HG03520 (cell line): ENCODE data around the gene AMBRA1.
"Not testable (repeated sequence)": the region's sequence is repeated elsewhere in the genome, so short reads cannot be mapped to it uniquely, and the experiment has no call there.

Experiments used
- ATAC-seq: cut with Tn5 transposase; IDR thresholded peaks from one replicate; pipeline ENCODE4 v1.9.1; 2021; ENCODE audit warnings: mild to moderate bottlenecking, moderate library complexity; ENCODE audit not compliant: unreplicated experiment

AMBRA1 gene

GRCh38 chr11:46386005-46386578, 207.7 kb downstream of the AMBRA1 start:
- ATAC-seq: no peak

- ATAC-seq: no peak
Measured at GRCh38 chr11:46385169-46386004, 208.4 kb downstream of the AMBRA1 start.

DNA sequence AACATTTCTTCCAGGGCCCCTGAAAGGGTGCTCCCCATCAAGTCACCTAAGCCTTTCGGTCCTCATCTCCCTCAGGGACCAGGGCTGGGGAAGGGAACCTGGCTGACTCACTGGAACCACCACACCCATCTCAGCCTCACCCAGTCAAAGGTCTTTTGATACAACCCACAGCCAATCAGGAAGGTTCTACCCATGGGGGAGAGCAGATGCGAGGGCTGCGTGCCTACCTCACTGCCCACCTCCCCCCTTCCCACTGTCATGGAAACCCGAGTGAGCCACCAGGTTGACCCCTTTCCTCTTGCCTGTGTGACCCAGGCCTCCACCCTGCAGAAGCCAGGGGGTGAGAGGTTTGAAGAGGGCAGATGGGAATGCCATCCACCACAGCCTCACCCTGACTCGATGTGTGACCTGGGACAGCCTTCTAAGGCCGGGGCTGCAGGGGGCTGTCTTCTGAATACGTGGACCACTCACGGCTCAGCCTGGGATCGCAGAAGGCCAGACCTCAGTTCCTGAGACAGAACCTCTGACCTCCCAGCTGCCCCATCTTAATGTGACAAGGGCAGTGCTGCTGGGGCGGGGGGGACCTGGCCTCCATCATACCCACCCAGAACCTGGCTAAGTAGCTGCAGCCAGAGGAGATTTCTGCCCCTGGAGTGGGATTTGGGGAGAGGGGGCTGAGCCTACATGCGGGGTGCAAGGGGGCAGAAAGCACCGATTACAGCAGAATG, 209.7 kb downstream of the AMBRA1 start:
- ATAC-seq: no peak

DNA sequence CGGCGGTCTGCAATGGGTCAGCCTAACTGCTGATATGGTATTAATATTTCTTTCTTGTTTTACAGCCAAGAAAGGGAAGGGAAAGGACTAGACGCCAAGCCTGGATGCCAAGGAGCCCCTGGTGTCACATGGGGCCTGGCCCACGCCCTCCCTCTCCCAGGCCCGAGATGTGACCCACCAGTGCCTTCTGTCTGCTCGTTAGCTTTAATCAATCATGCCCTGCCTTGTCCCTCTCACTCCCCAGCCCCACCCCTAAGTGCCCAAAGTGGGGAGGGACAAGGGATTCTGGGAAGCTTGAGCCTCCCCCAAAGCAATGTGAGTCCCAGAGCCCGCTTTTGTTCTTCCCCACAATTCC, 210.4 kb downstream of the AMBRA1 start:
- no peak for ATAC-seq

DNA sequence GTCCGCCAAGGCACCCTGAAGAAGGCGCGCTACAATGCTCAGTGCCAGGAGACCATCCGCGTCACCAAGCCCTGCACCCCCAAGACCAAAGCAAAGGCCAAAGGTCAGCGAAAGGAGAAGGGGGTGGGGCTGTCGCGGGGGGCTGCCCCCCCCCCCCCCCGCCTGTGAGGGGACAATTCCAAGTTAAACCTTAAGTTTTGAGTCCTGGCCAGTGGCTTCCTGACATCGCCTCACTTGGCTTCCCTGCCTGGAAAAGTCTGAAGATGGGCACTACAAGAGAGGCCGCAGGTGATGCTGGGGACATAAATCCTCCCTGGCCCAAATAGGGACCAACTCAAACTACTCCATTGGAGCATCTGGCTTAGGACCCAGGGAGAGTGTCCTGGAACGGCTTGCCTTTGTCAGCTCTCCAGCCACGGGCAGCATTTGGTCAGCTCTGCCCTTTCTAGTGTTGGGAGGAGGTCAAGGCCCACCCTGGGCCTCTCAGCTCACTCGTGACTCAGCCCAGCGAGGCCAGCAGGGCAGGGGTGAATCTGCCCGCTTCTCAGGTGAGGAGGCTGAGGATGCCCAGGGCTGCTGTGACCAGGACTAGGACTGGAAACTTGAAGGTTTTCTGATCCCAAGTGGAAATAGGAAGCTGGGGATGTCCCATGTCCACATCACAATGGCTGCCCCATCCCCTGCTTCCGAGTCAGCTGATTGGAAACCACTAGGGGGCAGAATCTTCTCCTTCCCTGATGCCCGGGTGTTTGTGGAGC, 211.0 kb downstream of the AMBRA1 start:
- no peak for ATAC-seq

- ATAC-seq: no peak
Measured at GRCh38 chr11:46381819-46382645, 211.8 kb downstream of the AMBRA1 start.

GRCh38 chr11:46381048-46381818, 212.6 kb downstream of the AMBRA1 start, which contains the start of gene MDK:
Gene MDK, plus strand, starts transcription at chr11:46381669. Its CDS starts 389 bp downstream, at chr11:46382058.
- ATAC-seq: no peak

DNA sequence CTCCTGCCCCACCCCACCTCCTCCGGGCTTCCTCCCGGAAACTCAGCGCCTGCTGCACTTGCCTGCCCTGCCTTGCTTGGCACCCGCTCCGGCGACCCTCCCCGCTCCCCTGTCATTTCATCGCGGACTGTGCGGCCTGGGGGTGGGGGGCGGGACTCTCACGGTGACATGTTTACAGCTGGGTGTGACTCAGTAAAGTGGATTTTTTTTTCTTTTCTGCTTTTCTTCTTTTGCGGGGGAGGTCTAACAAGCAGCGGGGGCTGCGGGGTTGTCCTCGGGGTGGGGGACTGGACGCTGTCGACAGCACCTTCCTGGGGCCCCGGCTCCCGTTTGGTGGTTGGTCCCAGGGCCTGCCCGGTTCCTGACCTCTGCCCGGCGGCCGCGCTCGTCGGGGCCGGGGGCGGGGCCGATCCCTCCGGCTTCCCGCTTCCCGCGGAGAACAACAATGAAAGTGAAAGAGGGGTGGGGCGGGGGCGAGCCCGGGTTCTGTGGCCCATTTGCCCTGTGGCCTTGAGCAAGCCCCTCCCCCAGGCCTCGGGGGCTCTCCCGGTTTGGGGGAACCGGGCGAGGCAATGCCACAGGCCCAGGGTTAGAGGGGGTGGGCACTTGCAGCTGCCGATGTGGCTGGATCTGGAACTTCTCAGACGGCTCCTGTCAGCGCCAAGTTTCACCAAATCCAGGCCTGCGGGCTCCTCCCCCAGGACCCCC, 213.3 kb downstream of the AMBRA1 start:
- ATAC-seq: no peak

DNA sequence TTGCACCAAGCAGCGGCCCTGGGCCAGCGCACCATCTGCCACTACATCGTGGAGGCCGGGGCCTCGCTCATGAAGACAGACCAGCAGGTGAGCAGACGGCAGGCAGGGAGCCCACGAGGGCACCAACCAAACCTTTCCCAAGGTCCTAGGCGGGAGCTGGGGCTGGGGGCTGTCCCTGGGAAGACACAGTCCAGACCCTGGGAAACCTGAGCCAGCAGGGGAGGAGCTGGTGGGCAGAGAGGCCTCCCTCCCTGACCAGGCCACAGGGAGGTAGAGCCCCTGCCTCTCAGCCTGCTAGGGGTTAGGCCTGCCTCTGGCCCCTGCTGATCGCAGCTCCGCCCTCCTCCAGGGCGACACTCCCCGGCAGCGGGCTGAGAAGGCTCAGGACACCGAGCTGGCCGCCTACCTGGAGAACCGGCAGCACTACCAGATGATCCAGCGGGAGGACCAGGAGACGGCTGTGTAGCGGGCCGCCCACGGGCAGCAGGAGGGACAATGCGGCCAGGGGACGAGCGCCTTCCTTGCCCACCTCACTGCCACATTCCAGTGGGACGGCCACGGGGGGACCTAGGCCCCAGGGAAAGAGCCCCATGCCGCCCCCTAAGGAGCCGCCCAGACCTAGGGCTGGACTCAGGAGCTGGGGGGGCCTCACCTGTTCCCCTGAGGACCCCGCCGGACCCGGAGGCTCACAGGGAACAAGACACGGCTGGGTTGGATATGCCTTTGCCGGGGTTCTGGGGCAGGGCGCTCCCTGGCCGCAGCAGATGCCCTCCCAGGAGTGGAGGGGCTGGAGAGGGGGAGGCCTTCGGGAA, 214.1 kb downstream of the AMBRA1 start:
- not testable (repeated sequence) for ATAC-seq

DNA sequence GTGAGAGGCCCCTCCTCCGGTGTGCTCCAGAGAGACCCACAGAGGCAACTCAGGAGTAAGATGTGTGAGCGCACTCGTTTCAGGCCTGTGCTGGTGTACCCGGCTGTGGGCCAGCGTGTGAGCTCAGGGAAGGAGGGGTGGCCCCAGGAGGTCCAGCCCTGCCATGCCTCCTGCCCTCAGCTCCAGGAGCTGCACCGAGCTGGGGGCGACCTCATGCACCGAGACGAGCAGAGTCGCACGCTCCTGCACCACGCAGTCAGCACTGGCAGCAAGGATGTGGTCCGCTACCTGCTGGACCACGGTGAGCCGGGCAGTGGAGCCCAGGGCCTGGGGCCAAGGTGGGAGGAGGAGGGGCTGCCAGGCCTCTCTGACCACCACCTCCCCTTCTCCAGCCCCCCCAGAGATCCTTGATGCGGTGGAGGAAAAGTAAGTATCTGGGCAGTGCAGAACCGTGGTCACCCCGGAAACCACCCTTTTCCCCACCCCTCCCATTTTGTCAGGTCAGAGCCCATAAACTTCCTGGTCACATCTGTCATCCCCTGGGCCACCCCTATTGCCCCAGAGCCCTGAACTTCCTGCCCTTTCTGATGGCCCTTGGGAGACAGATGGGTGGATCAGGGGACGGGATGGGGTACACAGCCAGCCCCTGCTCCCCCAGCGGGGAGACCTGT, 214.9 kb downstream of the AMBRA1 start:
- no peak for ATAC-seq

DNA sequence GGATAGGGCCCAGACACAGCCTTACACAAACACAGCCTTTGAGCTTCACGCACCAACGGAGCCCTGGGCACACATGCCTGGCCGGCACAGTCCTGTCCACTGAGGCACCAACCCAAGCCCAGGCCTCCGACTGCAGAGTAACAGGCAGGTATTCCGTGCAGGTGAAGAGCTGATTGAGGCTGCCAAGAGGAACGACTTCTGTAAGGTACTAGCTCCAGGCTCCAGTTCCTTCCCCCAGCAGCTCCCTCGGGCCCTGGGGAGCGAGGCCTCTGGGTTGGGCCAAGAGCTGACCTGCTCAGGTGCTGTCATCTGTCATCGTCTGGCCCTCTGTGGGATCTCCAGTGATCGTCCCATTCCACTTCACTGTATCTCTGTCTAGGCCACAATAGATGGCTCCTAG, 215.5 kb downstream of the AMBRA1 start:
- no peak for ATAC-seq

DNA sequence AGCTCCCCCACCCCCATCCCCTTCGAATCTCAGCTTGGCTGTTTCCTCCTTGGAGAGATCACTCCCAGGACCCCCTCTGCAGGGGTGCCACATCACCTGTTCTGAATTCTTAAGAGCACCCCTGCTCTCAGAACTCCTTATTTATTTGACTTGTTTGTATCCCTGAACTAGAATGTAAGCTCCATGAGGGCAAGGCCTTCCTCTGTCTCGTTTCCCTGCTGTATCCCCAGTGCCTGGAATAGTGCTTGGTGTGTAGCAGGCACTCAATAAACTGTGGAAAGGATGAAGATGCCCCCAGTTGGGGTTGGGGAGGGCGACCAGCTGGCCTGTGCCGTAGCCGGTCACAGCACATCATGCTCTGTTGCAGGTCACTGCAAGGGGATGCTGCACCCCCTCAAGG, 216.0 kb downstream of the AMBRA1 start:
- no peak for ATAC-seq

GRCh38 chr11:46377290-46377689, 216.5 kb downstream of the AMBRA1 start:
- ATAC-seq: no peak

GRCh38 chr11:46376258-46377050, 217.4 kb downstream of the AMBRA1 start:
- ATAC-seq: no peak

GRCh38 chr11:46375392-46376101, 218.3 kb downstream of the AMBRA1 start:
- no peak for ATAC-seq

- ATAC-seq: no peak
Measured at GRCh38 chr11:46374815-46375214, 219.0 kb downstream of the AMBRA1 start.
